ENCODE data around the gene TPRN.

- TF ChIP-seq CTCF (IDR thresholded peaks at IDR 0.05; ENCODE audit: poor library complexity, severe bottlenecking) (no peak), EZH2 (IDR thresholded peaks at IDR 0.05; ENCODE audit: borderline replicate concordance, insufficient read depth, low read length, poor library complexity, severe bottlenecking) (no peak), REST (IDR thresholded peaks at IDR 0.05; ENCODE audit: borderline replicate concordance) (no peak), POLR2AphosphoS5 (IDR thresholded peaks at IDR 0.05) (no peak), MXI1 (conservative IDR thresholded peaks at IDR 0.05; ENCODE audit: poor library complexity, severe bottlenecking) (no peak), RAD21 (conservative IDR thresholded peaks at IDR 0.05) (no peak), EP300 (conservative IDR thresholded peaks at IDR 0.05; ENCODE audit: poor library complexity, severe bottlenecking) (no peak), TAF1 (IDR thresholded peaks at IDR 0.05; ENCODE audit: low read depth) (no peak)
These were observed 50.5 kb downstream of the TPRN start for GRCh38 chr9:137149942-137150616.
